Aorta (tissue), 5 donors: ENCODE measurements around the gene MAN2A1. TPM values are rescaled to one million over a fixed set of nuclear protein-coding genes. Genes with fewer than 3 reads are reported as not detected.
"Not testable (repeated sequence)": the region's sequence is repeated elsewhere in the genome, so short reads cannot be mapped to it uniquely, and the experiment has no call there.

Source experiments
- ATAC-seq: fragments of 200-7000 bp; cut with Tn5 transposase; one replicate; pipeline ENCODE4 v1.9.1; 2022; ENCODE audit warnings: moderate library complexity; ENCODE audit not compliant: low FRiP score
- DNase-seq, 2 donors: peaks; one replicate each; pipeline ENCODE4 v3.0.0-alpha.2; 2020
- H3K27ac ChIP-seq, 2 donors: one replicate each; pipeline ENCODE4 v1.5.1; 2013; ENCODE audit warnings: low read length in 2 of 2, mild to moderate bottlenecking in 2 of 2, moderate library complexity in 2 of 2, control low read depth in 1 of 2, inconsistent platforms in 1 of 2, low read depth in 1 of 2
- H3K27me3 ChIP-seq, 2 donors: one replicate each; pipeline ENCODE4 v1.6.1; 2013; ENCODE audit warnings: control low read depth in 1 of 2, low read length in 1 of 2, mild to moderate bottlenecking in 1 of 2, moderate library complexity in 1 of 2; ENCODE audit not compliant: insufficient read depth in 2 of 2, control insufficient read depth in 1 of 2
- H3K36me3 ChIP-seq, 2 donors: one replicate each; pipeline ENCODE4 v1.6.1; 2013; ENCODE audit warnings: control low read depth in 1 of 2, low read length in 1 of 2, mild to moderate bottlenecking in 1 of 2; ENCODE audit not compliant: insufficient read depth in 2 of 2, control insufficient read depth in 1 of 2
- H3K4me1 ChIP-seq, 2 donors: one replicate each; pipeline ENCODE4 v1.6.1; 2013; ENCODE audit warnings: low read length in 2 of 2, control low read depth in 1 of 2, mild to moderate bottlenecking in 1 of 2, moderate library complexity in 1 of 2; ENCODE audit not compliant: insufficient read depth in 2 of 2, control insufficient read depth in 1 of 2
- H3K4me3 ChIP-seq, 2 donors: one replicate each; pipeline ENCODE4 v1.5.1; 2013; ENCODE audit warnings: low read length in 2 of 2, control low read depth in 1 of 2, mild to moderate bottlenecking in 1 of 2
- H3K9me3 ChIP-seq: one replicate; pipeline ENCODE4 v1.6.1; 2013; ENCODE audit warnings: mild to moderate bottlenecking, low read length; ENCODE audit not compliant: control insufficient read depth
- WGBS, 2 donors: extraction: QIAGEN DNeasy Blood & Tissue Kit; methylation state at CpG; one replicate each; pipeline ENCODE4 v1.1.7; 2013; 5-methylcytosine and 5-hydroxymethylcytosine counted together
- intact Hi-C, 2 donors: fragments of 100-400 bp; cut with DNase I; formaldehyde crosslinking; loops; one replicate each; pipeline versions ENCODE4 v1.14.2 to v1.15.0; 2022
- polyA plus RNA-seq, 2 donors: library from polyadenylated mRNA; stranded (reverse); fragments of 200-250 nt; gene quantifications; one replicate each; pipeline ENCODE4 v1.2.3, GENCODE V29; 2013
- total RNA-seq, 2 donors: library from RNA; stranded (reverse); fragmentation: NEBNext Ultra II Directional; extraction: Animal tissue kit (Norgen Biotek cat#: 25700); gene quantifications; one replicate each; pipeline ENCODE4 v1.2.1, GENCODE V29; 2021
- donor health status: healthy with polysubstance abuse.
- donor health status: Bipolar disorder and iron deficiency.
- donor health status: DM: no; HTN: no; CAD: no.
- donor health status: DM: no; HTN: no; CAD: no.
- donor health status: DM: yes; HTN: yes; CAD: no.

MAN2A1 gene
- total and polyA plus RNA-seq, 4 donors: 14.5 to 69.7 (median 40.6) TPM

DNA sequence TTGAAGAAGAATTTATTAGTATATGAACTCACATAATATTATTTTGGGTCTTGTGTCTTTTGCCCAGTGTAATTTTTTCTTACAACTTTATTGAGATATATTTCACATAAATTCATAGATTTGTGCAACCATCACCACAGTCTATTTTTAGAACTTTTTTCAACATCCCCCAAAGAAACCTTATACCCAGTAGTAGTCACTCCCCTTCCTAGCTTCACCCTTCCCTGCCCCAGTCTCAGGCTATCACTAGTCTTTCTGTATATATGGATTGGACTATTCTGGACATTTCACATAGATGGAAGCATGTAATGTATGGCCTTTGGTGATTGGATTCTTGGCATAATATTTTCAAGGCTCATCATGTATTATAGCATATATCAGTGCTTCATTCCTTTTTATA, 67.8 kb downstream of the MAN2A1 start:
- H3K4me3 ChIP-seq: no peak overlapping the region
- no peak overlapping the region for H3K27ac ChIP-seq
- H3K27me3 ChIP-seq: no peaks in the 10 kb centered on the region
- H3K36me3 ChIP-seq: peaks cover 0 to 5% of the 10 kb centered on the region in 2 donors
- intact Hi-C loops: no loop called here
- H3K9me3 ChIP-seq: peaks cover 1% of the 10 kb centered on the region
- ATAC-seq (no peak), DNase-seq (no peak)
- H3K4me1 ChIP-seq: peaks cover 0 to 2% of the 10 kb centered on the region in 2 donors

DNA sequence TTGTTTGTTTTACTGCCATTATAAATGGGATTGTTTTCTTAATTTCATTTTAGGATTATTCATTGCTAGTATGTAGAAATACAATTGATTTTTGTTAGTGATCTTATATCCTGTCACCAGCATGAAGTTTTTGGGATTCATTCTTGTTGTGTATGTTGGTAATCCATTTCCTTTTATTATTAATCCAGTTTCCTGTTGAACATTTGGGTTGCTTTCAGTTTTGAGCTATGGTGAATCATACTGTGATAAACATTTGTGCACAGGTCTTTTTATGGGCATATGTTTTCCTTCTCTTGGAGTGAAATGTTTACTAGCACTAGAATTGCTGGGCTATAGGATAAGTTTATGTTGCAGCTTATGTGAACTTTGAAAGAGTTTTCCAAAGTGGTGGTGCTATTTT, 69.6 kb downstream of the MAN2A1 start:
- intact Hi-C loops: no loop called here

DNA sequence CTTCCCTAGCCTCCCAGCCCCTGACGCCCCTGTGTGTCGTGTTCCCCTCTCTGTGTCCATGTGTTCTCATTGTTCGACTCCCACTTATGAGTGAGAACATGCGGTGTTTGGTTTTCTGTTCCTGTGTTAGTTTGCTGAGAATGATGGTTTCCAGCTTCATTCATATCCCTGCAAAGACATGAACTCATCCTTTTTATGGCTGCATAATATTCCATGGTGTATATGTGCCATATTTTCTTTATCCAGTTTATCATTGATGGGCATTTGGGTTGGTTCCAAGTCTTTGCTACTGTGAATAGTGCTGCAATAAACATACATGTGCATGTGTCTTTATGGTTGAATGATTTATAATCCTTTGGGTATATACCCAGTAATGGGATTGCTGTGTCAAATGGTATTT, 70.4 kb downstream of the MAN2A1 start:
- H3K4me1 ChIP-seq, ATAC-seq, DNase-seq, H3K27me3 ChIP-seq, intact Hi-C loops, H3K9me3 ChIP-seq, H3K27ac ChIP-seq, H3K36me3 ChIP-seq, H3K4me3 ChIP-seq: not testable (repeated sequence)
- WGBS, 2 donors: 99% methylated on average over 4 of the region's 4 CpGs

More for the DNA sequence above, 69.6 kb downstream of the MAN2A1 start:
- H3K27me3 ChIP-seq: no peaks in the 10 kb centered on the region
- H3K36me3 ChIP-seq: peaks cover 0 to 5% of the 10 kb centered on the region in 2 donors
- DNase-seq: no peak
- peaks cover 0 to 2% of the 10 kb centered on the region in 2 donors for H3K4me1 ChIP-seq
- peaks cover 2% of the 10 kb centered on the region for H3K9me3 ChIP-seq
- H3K4me3 ChIP-seq: no peak overlapping the region
- H3K27ac ChIP-seq: no peak overlapping the region
- ATAC-seq: no peak

DNA sequence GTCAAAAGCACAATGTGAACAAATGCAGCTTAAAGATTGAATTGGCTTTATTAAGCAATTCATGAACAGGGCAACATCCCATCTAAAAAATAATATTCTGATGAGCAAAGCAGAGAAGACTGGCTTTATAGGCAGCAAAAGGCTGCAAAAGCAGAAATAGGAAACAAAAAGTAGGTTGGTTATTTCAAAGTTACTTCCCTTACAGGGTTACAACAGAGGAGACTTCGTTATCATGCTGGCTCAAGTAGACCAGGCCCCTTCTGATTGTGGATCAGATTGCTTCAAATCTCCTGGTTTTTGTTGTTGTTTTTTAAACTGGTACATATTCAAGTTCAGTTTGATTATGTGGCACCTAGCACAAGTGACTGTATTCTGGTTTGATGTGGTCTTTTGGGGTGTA, 73.1 kb downstream of the MAN2A1 start:
- peaks cover 0 to 2% of the 10 kb centered on the region in 2 donors for H3K4me1 ChIP-seq
- intact Hi-C loops: no loop called here
- 96% methylated on average over 1 of the region's 1 CpG for WGBS, 2 donors
- no peak for ATAC-seq
- H3K9me3 ChIP-seq: peaks cover 2% of the 10 kb centered on the region
- peaks cover 0 to 3% of the 10 kb centered on the region in 2 donors for H3K36me3 ChIP-seq
- no peak for DNase-seq
- H3K4me3 ChIP-seq: no peak overlapping the region
- H3K27me3 ChIP-seq: no peaks in the 10 kb centered on the region
- H3K27ac ChIP-seq: no peak overlapping the region

DNA sequence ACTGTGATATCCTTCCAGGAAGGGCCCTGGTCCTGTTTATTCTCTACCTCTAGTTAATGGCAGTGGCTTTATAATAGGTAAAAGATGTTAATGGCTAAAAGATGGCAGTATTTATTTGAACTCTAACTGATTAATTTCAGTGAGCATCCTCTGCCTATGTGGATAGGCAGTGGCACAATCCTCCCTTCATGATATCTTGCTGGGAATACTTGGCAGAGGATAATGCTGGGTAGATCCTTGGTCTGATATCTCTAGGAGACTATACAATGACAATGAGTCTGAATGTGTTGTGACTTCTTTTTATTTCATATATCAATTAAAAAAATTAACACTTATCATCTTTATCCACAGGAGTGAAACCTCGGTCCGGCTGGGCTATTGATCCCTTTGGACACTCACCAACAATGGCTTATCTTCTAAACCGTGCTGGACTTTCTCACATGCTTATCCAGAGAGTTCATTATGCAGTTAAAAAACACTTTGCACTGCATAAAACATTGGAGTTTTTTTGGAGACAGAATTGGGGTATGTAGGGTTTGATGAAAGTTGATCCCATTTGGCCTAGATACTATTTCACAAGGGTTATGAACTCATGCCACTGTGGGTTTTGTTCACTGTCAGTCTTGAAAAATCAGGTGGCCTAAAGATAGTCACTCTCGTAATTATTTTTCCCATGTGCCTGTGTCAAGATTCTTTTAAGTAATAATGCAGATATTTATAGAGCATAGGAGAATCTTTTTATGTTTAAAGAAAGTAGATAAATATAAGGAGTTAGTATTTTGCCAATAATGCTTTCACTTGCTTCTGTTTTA, 77.7 kb downstream of the MAN2A1 start:
- WGBS, 2 donors: 90 to 91% methylated on average over 4 of the region's 4 CpGs
- Histone ChIP-seq H3K4me3 (no peak overlapping the region), H3K9me3 (peaks cover 1% of the 10 kb centered on the region), H3K4me1 (no peaks in the 10 kb centered on the region), H3K27me3 (no peaks in the 10 kb centered on the region), H3K36me3 (peaks cover 3 to 4% of the 10 kb centered on the region in 2 donors), H3K27ac (no peak overlapping the region)
- DNase-seq (no peak), ATAC-seq (no peak)
- intact Hi-C loops: no loop called here

DNA sequence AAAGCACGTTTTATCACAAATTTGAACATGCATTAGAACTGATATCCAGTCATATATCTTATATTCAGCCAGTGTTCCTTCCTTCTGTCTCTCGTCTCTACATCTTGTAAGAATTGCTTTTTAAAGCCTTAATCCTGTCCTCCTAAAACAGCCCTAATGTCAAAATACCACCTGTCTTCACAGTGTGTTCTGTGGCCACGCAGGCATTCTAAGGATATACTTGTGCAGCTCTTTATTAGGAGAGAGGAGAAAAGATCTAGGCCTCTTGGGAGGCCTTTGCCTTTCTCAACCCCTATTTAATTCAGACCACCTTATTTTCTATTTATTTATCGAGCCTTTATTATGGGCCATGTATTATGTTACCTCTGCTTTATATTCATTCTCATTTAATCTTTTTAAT, 78.3 kb downstream of the MAN2A1 start:
- no peak for DNase-seq
- Histone ChIP-seq H3K27me3 (no peaks in the 10 kb centered on the region), H3K4me1 (no peaks in the 10 kb centered on the region), H3K36me3 (peaks cover 3% of the 10 kb centered on the region in 2 donors), H3K9me3 (no peaks in the 10 kb centered on the region), H3K27ac (no peak overlapping the region), H3K4me3 (no peak overlapping the region)
- intact Hi-C loops: no loop called here
- 91% methylated on average over 4 of the region's 4 CpGs for WGBS, 2 donors
- no peak for ATAC-seq

DNA sequence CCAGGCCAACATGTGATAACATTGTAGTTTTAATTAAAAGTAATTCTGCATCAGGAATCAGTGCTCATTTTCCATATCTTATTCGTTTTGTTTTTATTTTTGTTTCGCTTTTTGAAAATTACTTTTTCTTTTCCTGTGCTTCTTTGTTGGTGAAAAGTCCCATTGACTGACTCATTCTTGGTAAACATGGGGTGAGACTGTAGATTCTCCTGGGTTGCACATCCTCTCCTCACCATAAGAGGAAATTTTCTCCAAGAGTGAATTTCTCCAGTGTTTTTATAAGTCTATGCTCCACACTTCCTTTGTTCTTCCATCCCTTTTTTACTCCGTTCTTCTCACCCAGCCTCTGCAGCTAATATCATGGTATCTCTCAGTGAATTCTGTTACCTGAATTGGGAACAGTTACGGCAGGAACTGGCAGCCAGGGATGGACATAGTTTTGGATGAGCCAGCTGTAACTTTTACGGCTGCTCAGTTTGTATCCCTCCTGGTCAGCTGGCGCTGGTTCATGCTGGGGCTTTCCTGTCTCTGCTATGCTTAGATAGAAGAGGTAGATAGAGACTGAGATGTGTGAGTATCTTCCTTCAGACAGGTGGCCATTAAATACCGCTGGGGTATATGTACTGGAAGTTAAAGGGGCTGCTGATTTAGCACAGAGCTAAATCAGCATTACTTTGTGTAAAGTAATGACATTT, 80.0 kb downstream of the MAN2A1 start:
- Histone ChIP-seq H3K9me3 (no peaks in the 10 kb centered on the region), H3K4me3 (no peak overlapping the region), H3K27me3 (no peaks in the 10 kb centered on the region), H3K27ac (no peak overlapping the region), H3K36me3 (peaks cover 3% of the 10 kb centered on the region in 2 donors), H3K4me1 (no peaks in the 10 kb centered on the region)
- DNase-seq (no peak), ATAC-seq (no peak)
- 96% methylated on average over 7 of the region's 7 CpGs for WGBS, 2 donors
- intact Hi-C loops: no loop called here

DNA sequence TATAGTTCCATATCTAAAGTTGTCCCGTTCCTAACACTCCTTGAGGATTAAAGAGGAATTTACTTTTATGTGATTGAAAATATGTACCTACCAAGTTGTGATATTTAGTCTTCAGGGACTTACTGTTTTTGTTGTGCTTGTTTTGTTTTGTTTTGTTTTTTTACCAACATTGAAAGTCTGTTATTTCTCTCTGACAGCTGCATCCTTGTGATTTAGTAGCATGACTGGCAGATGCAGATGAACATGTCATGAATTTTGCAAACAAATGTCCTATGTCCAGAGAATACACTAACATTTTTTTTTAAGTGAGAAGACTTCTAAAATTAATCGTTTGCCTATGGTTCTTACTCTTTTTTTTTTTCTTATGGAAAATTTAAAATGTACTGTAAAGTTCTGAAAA, 85.4 kb downstream of the MAN2A1 start:
- Histone ChIP-seq H3K9me3 (no peaks in the 10 kb centered on the region), H3K4me1 (no peaks in the 10 kb centered on the region), H3K27ac (no peak overlapping the region), H3K27me3 (no peaks in the 10 kb centered on the region), H3K36me3 (peaks cover 0 to 6% of the 10 kb centered on the region in 2 donors), H3K4me3 (no peak overlapping the region)
- DNase-seq (no peak), ATAC-seq (no peak)
- WGBS, 2 donors: 82 to 83% methylated on average over 2 of the region's 2 CpGs
- intact Hi-C loops: no loop called here
